Measurements from ENCODE around the gene BLTP1. TPM values are rescaled to one million over a fixed set of nuclear protein-coding genes. Genes with fewer than 3 reads are reported as not detected.

The BLTP1 gene
- total and polyA plus RNA-seq, 2 donors = 27.1 to 37.9 TPM

Other genes starting within 250 kb of the BLTP1 start
- 0.24 TPM for gene TRPC3, start 200.3 kb upstream of the BLTP1 start, total RNA-seq
- gene TRPC3, start 200.3 kb upstream of the BLTP1 start, polyA plus RNA-seq = 0.14 TPM
- gene ADAD1, start 226.7 kb downstream of the BLTP1 start, total RNA-seq = 0.05 TPM
- 0.11 TPM for gene ADAD1, start 226.7 kb downstream of the BLTP1 start, polyA plus RNA-seq

Measured in thymus (tissue), 2 donors.